ENCODE data around the gene LPCAT1. TPM values are rescaled to one million over a fixed set of nuclear protein-coding genes. Genes with fewer than 3 reads are reported as not detected.

LPCAT1 gene
- total and polyA plus RNA-seq, 10 of the 15 experiments (the other 5 are each of a cell fraction or from before 2014, with no cell fraction given) = 2.3 to 109 (median 72.7) TPM

DNA sequence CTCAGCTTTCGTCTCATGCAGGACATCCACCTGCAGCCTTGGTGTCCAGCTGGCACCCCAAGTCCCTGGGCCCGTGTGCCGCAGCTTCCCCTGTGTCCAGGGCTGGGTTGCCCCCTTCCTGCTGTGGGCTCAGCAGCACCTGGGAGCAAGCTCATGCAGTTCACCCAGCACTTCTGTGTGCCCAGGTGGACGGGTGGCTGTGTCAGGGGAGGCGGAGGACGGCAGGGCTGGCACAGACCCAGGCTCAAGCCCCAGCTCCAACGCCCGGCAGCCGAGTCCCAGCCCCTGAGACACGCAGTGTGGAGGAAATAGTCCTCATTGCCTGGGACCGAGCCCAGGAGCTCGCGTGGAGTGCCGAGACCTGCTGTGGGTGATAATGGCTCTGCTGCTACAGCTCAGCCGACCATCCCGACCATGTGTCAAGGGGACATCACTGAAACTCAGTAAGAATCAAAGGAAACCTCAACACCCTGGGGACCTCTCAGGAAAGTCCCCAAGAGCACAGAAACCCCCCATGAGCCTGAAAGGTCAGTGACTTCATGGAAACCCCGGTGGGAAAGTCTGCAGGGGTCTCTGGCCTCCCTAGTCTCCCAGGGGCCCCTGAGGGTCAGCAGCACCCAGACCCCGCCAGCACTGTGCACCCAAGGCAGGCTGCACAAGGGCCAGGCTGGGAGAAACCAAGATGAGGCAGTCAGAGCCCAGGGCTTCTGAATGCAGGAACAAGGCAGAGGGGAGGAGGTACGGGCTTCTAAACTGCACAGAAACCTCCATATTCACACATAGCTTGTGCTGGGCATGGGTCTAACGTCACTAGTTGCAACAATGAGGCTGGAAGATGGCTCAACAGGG is 38.8 kb downstream of the LPCAT1 start (continued):
- TF ChIP-seq, protein P1, sequence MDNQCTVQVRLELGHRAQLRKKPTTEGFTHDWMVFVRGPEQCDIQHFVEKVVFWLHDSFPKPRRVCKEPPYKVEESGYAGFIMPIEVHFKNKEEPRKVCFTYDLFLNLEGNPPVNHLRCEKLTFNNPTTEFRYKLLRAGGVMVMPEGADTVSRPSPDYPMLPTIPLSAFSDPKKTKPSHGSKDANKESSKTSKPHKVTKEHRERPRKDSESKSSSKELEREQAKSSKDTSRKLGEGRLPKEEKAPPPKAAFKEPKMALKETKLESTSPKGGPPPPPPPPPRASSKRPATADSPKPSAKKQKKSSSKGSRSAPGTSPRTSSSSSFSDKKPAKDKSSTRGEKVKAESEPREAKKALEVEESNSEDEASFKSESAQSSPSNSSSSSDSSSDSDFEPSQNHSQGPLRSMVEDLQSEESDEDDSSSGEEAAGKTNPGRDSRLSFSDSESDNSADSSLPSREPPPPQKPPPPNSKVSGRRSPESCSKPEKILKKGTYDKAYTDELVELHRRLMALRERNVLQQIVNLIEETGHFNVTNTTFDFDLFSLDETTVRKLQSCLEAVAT (IDR thresholded peaks at IDR 0.05) = peak; percentile 75
- TF ChIP-seq PAX5 (IDR thresholded peaks at IDR 0.05; ENCODE audit: borderline replicate concordance, low read depth, low read length) = peak; percentile 78
- TF ChIP-seq ZSCAN29 (IDR thresholded peaks at IDR 0.05) = no peak
- TF ChIP-seq POLR2AphosphoS5 (IDR thresholded peaks at IDR 0.05; ENCODE audit: low read length) = peak; percentile 84
- TF ChIP-seq CHD2 (IDR thresholded peaks at IDR 0.05; ENCODE audit: borderline replicate concordance, low read depth, low read length) = peak; percentile 64; the same call in 1 of the 2 replicates
- no peak for TF ChIP-seq SIN3A (IDR thresholded peaks at IDR 0.05; ENCODE audit: low read depth, low read length)
- no peak for TF ChIP-seq PML (IDR thresholded peaks at IDR 0.05; ENCODE audit: low read length)
- TF ChIP-seq CHD1 (IDR thresholded peaks at IDR 0.05; ENCODE audit: low read depth, low read length) = no peak
- peak; percentile 75 for TF ChIP-seq TAF1 (IDR thresholded peaks at IDR 0.05; ENCODE audit: borderline replicate concordance, low read depth, low read length)
- TF ChIP-seq POU2F2 (IDR thresholded peaks at IDR 0.05; ENCODE audit: borderline replicate concordance, low read depth, low read length) = peak; percentile 57; the same call in 1 of the 3 replicates
- TF ChIP-seq RAD21 (IDR thresholded peaks at IDR 0.05; ENCODE audit: insufficient read depth, low read depth, low read length) = peak; percentile 22; the same call in 1 of the 2 replicates
- no peak for TF ChIP-seq MTA3 (IDR thresholded peaks at IDR 0.05; ENCODE audit: borderline replicate concordance, low read length)
- no peak for TF ChIP-seq KLF5 (IDR thresholded peaks at IDR 0.05; ENCODE audit: partially characterized antibody)
- peak; percentile 64 for TF ChIP-seq LARP7 (IDR thresholded peaks at IDR 0.05)
- TF ChIP-seq, protein P2, sequence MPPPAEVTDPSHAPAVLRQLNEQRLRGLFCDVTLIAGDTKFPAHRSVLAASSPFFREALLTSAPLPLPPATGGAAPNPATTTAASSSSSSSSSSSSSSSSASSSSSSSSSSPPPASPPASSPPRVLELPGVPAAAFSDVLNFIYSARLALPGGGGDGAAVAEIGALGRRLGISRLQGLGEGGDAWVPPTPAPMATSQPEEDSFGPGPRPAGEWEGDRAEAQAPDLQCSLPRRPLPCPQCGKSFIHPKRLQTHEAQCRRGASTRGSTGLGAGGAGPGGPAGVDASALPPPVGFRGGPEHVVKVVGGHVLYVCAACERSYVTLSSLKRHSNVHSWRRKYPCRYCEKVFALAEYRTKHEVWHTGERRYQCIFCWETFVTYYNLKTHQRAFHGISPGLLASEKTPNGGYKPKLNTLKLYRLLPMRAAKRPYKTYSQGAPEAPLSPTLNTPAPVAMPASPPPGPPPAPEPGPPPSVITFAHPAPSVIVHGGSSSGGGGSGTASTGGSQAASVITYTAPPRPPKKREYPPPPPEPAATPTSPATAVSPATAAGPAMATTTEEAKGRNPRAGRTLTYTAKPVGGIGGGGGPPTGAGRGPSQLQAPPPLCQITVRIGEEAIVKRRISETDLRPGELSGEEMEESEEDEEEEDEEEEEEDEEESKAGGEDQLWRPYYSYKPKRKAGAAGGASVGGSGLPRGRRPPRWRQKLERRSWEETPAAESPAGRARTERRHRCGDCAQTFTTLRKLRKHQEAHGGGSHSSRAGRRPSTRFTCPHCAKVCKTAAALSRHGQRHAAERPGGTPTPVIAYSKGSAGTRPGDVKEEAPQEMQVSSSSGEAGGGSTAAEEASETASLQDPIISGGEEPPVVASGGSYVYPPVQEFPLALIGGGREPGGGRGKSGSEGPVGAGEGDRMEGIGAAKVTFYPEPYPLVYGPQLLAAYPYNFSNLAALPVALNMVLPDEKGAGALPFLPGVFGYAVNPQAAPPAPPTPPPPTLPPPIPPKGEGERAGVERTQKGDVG (CRISPR knock-in tag; IDR thresholded peaks at IDR 0.05) = no peak
- no peak for TF ChIP-seq PAX8 (IDR thresholded peaks at IDR 0.05)
- TF ChIP-seq, protein P3, sequence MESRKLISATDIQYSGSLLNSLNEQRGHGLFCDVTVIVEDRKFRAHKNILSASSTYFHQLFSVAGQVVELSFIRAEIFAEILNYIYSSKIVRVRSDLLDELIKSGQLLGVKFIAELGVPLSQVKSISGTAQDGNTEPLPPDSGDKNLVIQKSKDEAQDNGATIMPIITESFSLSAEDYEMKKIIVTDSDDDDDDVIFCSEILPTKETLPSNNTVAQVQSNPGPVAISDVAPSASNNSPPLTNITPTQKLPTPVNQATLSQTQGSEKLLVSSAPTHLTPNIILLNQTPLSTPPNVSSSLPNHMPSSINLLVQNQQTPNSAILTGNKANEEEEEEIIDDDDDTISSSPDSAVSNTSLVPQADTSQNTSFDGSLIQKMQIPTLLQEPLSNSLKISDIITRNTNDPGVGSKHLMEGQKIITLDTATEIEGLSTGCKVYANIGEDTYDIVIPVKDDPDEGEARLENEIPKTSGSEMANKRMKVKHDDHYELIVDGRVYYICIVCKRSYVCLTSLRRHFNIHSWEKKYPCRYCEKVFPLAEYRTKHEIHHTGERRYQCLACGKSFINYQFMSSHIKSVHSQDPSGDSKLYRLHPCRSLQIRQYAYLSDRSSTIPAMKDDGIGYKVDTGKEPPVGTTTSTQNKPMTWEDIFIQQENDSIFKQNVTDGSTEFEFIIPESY (IDR thresholded peaks at IDR 0.05) = no peak
- TF ChIP-seq, protein P4, sequence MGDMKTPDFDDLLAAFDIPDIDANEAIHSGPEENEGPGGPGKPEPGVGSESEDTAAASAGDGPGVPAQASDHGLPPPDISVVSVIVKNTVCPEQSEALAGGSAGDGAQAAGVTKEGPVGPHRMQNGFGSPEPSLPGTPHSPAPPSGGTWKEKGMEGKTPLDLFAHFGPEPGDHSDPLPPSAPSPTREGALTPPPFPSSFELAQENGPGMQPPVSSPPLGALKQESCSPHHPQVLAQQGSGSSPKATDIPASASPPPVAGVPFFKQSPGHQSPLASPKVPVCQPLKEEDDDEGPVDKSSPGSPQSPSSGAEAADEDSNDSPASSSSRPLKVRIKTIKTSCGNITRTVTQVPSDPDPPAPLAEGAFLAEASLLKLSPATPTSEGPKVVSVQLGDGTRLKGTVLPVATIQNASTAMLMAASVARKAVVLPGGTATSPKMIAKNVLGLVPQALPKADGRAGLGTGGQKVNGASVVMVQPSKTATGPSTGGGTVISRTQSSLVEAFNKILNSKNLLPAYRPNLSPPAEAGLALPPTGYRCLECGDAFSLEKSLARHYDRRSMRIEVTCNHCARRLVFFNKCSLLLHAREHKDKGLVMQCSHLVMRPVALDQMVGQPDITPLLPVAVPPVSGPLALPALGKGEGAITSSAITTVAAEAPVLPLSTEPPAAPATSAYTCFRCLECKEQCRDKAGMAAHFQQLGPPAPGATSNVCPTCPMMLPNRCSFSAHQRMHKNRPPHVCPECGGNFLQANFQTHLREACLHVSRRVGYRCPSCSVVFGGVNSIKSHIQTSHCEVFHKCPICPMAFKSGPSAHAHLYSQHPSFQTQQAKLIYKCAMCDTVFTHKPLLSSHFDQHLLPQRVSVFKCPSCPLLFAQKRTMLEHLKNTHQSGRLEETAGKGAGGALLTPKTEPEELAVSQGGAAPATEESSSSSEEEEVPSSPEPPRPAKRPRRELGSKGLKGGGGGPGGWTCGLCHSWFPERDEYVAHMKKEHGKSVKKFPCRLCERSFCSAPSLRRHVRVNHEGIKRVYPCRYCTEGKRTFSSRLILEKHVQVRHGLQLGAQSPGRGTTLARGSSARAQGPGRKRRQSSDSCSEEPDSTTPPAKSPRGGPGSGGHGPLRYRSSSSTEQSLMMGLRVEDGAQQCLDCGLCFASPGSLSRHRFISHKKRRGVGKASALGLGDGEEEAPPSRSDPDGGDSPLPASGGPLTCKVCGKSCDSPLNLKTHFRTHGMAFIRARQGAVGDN (IDR thresholded peaks at IDR 0.05) = peak; percentile 89
- TF ChIP-seq RUNX3 (IDR thresholded peaks at IDR 0.05; ENCODE audit: low read length) = no peak
- no peak; the same call in 1 of the 2 replicates for TF ChIP-seq HCFC1 (IDR thresholded peaks at IDR 0.05; ENCODE audit: low read length)
- TF ChIP-seq IKZF2 (IDR thresholded peaks at IDR 0.05) = peak; percentile 81 to 84
